Non-pigmented ciliary epithelial cell (primary cell): ENCODE measurements around the gene TMEM218.

Source experiments
- DNase-seq: peaks from one replicate; pipeline ENCODE4 v3.0.0-alpha.2; 2010; ENCODE audit warnings: low read depth

Gene TMEM218

GRCh38 chr11:125111343-125112207, at the start of gene TMEM218:
Gene TMEM218, minus strand, starts transcription at chr11:125111626. Its CDS starts 9,385 bp downstream, at chr11:125102241.
- peak; percentile 96 for DNase-seq

GRCh38 chr11:125157953-125158680, 46.7 kb upstream of the TMEM218 start:
- DNase-seq = no peak

- no peak for DNase-seq
Observed at GRCh38 chr11:125157118-125157733, 45.8 kb upstream of the TMEM218 start.

GRCh38 chr11:125156346-125157117, 45.1 kb upstream of the TMEM218 start:
- no peak for DNase-seq

- no peak for DNase-seq
Observed at GRCh38 chr11:125155767-125156166, 44.3 kb upstream of the TMEM218 start.

- DNase-seq = no peak
Observed at GRCh38 chr11:125155100-125155444, 43.6 kb upstream of the TMEM218 start.

GRCh38 chr11:125154378-125155099, 43.1 kb upstream of the TMEM218 start:
- no peak for DNase-seq

GRCh38 chr11:125153837-125154236, 42.4 kb upstream of the TMEM218 start:
- no peak for DNase-seq

- no peak for DNase-seq
Observed at GRCh38 chr11:125148743-125149142, 37.3 kb upstream of the TMEM218 start.

GRCh38 chr11:125148011-125148410, 36.6 kb upstream of the TMEM218 start:
- DNase-seq = no peak

- DNase-seq = no peak
Observed at GRCh38 chr11:125147280-125147679, 35.9 kb upstream of the TMEM218 start.

GRCh38 chr11:125146232-125146631, 34.8 kb upstream of the TMEM218 start:
- DNase-seq = no peak

- no peak for DNase-seq
Observed at GRCh38 chr11:125141686-125142535, 30.5 kb upstream of the TMEM218 start.

GRCh38 chr11:125141178-125141577, 29.8 kb upstream of the TMEM218 start:
- no peak for DNase-seq

GRCh38 chr11:125140233-125140632, 28.8 kb upstream of the TMEM218 start:
- no peak for DNase-seq

GRCh38 chr11:125139778-125140177, 28.4 kb upstream of the TMEM218 start:
- no peak for DNase-seq

- no peak for DNase-seq
Observed at GRCh38 chr11:125138966-125139365, 27.5 kb upstream of the TMEM218 start.

- no peak for DNase-seq
Observed at GRCh38 chr11:125136001-125136400, 24.6 kb upstream of the TMEM218 start.

GRCh38 chr11:125132596-125132995, 21.2 kb upstream of the TMEM218 start:
- DNase-seq = no peak

GRCh38 chr11:125132071-125132470, 20.6 kb upstream of the TMEM218 start:
- DNase-seq = no peak
